Activated T-helper 9 cell treated with anti-CD3 and anti-CD28 coated beads, Interleukin-2, amount 50 U/mL, for 16 hours (primary cell): Measurements from ENCODE around the gene RDH14.

Source experiments
- DNase-seq: peaks from one replicate; pipeline ENCODE4 v3.0.0-alpha.2; 2020; ENCODE audit warnings: low read depth

The RDH14 gene

GRCh38 chr2:18566145-18566769 is 5.8 kb upstream of the RDH14 start:
- DNase-seq, result no peak

GRCh38 chr2:18560797-18561085 is 288 bp upstream of the RDH14 start:
- DNase-seq, result no peak

- no peak for DNase-seq
Observed at GRCh38 chr2:18559531-18560030, 872 bp downstream of the RDH14 start.

GRCh38 chr2:18558458-18558857 is 2.0 kb downstream of the RDH14 start:
- DNase-seq, result no peak

GRCh38 chr2:18557121-18557520 is 3.3 kb downstream of the RDH14 start:
- DNase-seq, result no peak

GRCh38 chr2:18552351-18553077 is 7.9 kb downstream of the RDH14 start:
- DNase-seq, result no peak

GRCh38 chr2:18551623-18552022 is 8.8 kb downstream of the RDH14 start:
- DNase-seq, result no peak

- DNase-seq, result no peak
Observed at GRCh38 chr2:18551169-18551568, 9.3 kb downstream of the RDH14 start.

GRCh38 chr2:18550433-18550832 is 10.0 kb downstream of the RDH14 start:
- no peak for DNase-seq

GRCh38 chr2:18549083-18549482 is 11.4 kb downstream of the RDH14 start:
- no peak for DNase-seq

- no peak for DNase-seq
Observed at GRCh38 chr2:18548621-18549020, 11.8 kb downstream of the RDH14 start.

GRCh38 chr2:18546567-18546966 is 13.9 kb downstream of the RDH14 start:
- DNase-seq, result no peak

GRCh38 chr2:18545384-18545783 is 15.1 kb downstream of the RDH14 start:
- no peak for DNase-seq

GRCh38 chr2:18544171-18544570 is 16.3 kb downstream of the RDH14 start:
- no peak for DNase-seq

- DNase-seq, result no peak
Observed at GRCh38 chr2:18540872-18541271, 19.6 kb downstream of the RDH14 start.

GRCh38 chr2:18536697-18537096 is 23.8 kb downstream of the RDH14 start:
- DNase-seq, result no peak

- DNase-seq, result no peak
Observed at GRCh38 chr2:18536100-18536499, 24.4 kb downstream of the RDH14 start.

- no peak for DNase-seq
Observed at GRCh38 chr2:18531194-18531593, 29.3 kb downstream of the RDH14 start.

GRCh38 chr2:18527822-18528221 is 32.6 kb downstream of the RDH14 start:
- no peak for DNase-seq

- DNase-seq, result no peak
Observed at GRCh38 chr2:18527326-18527725, 33.1 kb downstream of the RDH14 start.

- DNase-seq, result no peak
Observed at GRCh38 chr2:18526429-18526828, 34.0 kb downstream of the RDH14 start.

- no peak for DNase-seq
Observed at GRCh38 chr2:18525852-18526251, 34.6 kb downstream of the RDH14 start.

- no peak for DNase-seq
Observed at GRCh38 chr2:18525236-18525635, 35.2 kb downstream of the RDH14 start.
